ENCODE results near the gene PRSS53. TPM values are rescaled to one million over a fixed set of nuclear protein-coding genes. Genes with fewer than 3 reads are reported as not detected.

PRSS53 gene
- total and polyA plus RNA-seq, 9 donors: 0.30 to 2.9 (median 1.5) TPM

- intact Hi-C loops (cut with DNase I): no loop called here
- Histone ChIP-seq H3K27me3 (no peaks in the 10 kb centered on the region), H3K36me3 (no peaks in the 10 kb centered on the region), H3K9me3 (no peaks in the 10 kb centered on the region), H3K27ac (no peak overlapping the region), H3K4me3 (no peak overlapping the region), H3K4me1 (ENCODE audit: insufficient read depth) (peaks cover 9% of the 10 kb centered on the region)
- no peak for TF ChIP-seq CTCF (IDR thresholded peaks at IDR 0.05)
- TF ChIP-seq EP300 (IDR thresholded peaks at IDR 0.05): no peak
- TF ChIP-seq POLR2A (IDR thresholded peaks at IDR 0.05): no peak
- WGBS, 3 donors: 90 to 91% (median 91%) methylated on average over 16 of the region's 16 CpGs
- DNase-seq: no peak
Observed at GRCh38 chr16:31120129-31120528, 31.4 kb upstream of the PRSS53 start.

GRCh38 chr16:31118223-31119155 is 29.7 kb upstream of the PRSS53 start:
- Histone ChIP-seq H3K36me3 (no peaks in the 10 kb centered on the region), H3K9me3 (no peaks in the 10 kb centered on the region), H3K27ac (peak overlapping the region; percentile 67 to 97), H3K4me3 (peak overlapping the region; percentile 97), H3K27me3 (no peaks in the 10 kb centered on the region), H3K4me1 (ENCODE audit: insufficient read depth) (peaks cover 9% of the 10 kb centered on the region)
- intact Hi-C loops (cut with DNase I): loop anchor here in 1 of 4 donors (10.0 kb wide), 1 partner anchor 164 kb away; the partner anchor contains the start of gene SETD1A
- DNase-seq: peak in 2 of 5 donors; percentile 36 to 45
- WGBS, 3 donors: 37 to 46% (median 41%) methylated on average over 9 of the region's 9 CpGs
- TF ChIP-seq CTCF (IDR thresholded peaks at IDR 0.05) (no peak), POLR2A (IDR thresholded peaks at IDR 0.05) (no peak), EP300 (IDR thresholded peaks at IDR 0.05) (peak; percentile 4)

- Histone ChIP-seq H3K27ac (peak within 1 kb of the TSS; percentile 88 to 97), H3K27me3 (no peaks in the 10 kb centered on the region), H3K4me1 (ENCODE audit: insufficient read depth) (peaks cover 9% of the 10 kb centered on the region), H3K9me3 (no peaks in the 10 kb centered on the region), H3K36me3 (no peaks in the 10 kb centered on the region), H3K4me3 (peak within 1 kb of the TSS; percentile 97)
- intact Hi-C loops (cut with DNase I): loop anchor here in 1 of 4 donors (10.0 kb wide), 1 partner anchor 163 kb away; the partner anchor contains the start of gene SETD1A
- TF ChIP-seq CTCF (IDR thresholded peaks at IDR 0.05) (peak in 1 of 3 donors; percentile 16), POLR2A (IDR thresholded peaks at IDR 0.05) (peak; percentile 99), EP300 (IDR thresholded peaks at IDR 0.05) (peak; percentile 32)
- DNase-seq: peak; percentile 99
- 0 to 1% (median 0%) methylated on average over 50 to 68 of the region's 68 CpGs for WGBS, 3 donors
Observed at GRCh38 chr16:31117384-31118222, 28.9 kb upstream of the PRSS53 start, which contains the start of gene KAT8. Gene KAT8 (plus strand): TSS chr16:31117664. CDS start chr16:31117682, 18 bp downstream.

- no peaks in the 10 kb centered on the region for H3K36me3 ChIP-seq
- H3K9me3 ChIP-seq: no peaks in the 10 kb centered on the region
- DNase-seq: no peak
- peaks cover 9% of the 10 kb centered on the region for H3K4me1 ChIP-seq (ENCODE audit: insufficient read depth)
- intact Hi-C loops (cut with DNase I): loop anchor here in 1 of 4 donors (10.0 kb wide), 1 partner anchor 160 kb away; the partner anchor contains the start of gene SETD1A
- 59 to 64% (median 62%) methylated on average over 8 of the region's 8 CpGs for WGBS, 3 donors
- no peak overlapping the region for H3K4me3 ChIP-seq
- H3K27ac ChIP-seq: no peak overlapping the region
- H3K27me3 ChIP-seq: no peaks in the 10 kb centered on the region
- TF ChIP-seq POLR2A (IDR thresholded peaks at IDR 0.05): no peak
- no peak for TF ChIP-seq EP300 (IDR thresholded peaks at IDR 0.05)
- no peak for TF ChIP-seq CTCF (IDR thresholded peaks at IDR 0.05)
Observed at GRCh38 chr16:31114468-31114867, 25.7 kb upstream of the PRSS53 start.
